Epidermal melanocyte (primary cell): ENCODE measurements around the gene STKLD1.

Experiments
- DNase-seq: peaks from one replicate; pipeline ENCODE4 v3.0.0; 2011; ENCODE audit warnings: low spot score; ENCODE audit not compliant: insufficient read length

The STKLD1 gene

GRCh38 chr9:133406480-133407307 lies 30.5 kb downstream of the STKLD1 start:
- DNase-seq = peak; percentile 63

- no peak for DNase-seq
These were observed 31.9 kb downstream of the STKLD1 start for GRCh38 chr9:133408042-133408441.

GRCh38 chr9:133415170-133415569 lies 39.0 kb downstream of the STKLD1 start:
- no peak for DNase-seq

DNA sequence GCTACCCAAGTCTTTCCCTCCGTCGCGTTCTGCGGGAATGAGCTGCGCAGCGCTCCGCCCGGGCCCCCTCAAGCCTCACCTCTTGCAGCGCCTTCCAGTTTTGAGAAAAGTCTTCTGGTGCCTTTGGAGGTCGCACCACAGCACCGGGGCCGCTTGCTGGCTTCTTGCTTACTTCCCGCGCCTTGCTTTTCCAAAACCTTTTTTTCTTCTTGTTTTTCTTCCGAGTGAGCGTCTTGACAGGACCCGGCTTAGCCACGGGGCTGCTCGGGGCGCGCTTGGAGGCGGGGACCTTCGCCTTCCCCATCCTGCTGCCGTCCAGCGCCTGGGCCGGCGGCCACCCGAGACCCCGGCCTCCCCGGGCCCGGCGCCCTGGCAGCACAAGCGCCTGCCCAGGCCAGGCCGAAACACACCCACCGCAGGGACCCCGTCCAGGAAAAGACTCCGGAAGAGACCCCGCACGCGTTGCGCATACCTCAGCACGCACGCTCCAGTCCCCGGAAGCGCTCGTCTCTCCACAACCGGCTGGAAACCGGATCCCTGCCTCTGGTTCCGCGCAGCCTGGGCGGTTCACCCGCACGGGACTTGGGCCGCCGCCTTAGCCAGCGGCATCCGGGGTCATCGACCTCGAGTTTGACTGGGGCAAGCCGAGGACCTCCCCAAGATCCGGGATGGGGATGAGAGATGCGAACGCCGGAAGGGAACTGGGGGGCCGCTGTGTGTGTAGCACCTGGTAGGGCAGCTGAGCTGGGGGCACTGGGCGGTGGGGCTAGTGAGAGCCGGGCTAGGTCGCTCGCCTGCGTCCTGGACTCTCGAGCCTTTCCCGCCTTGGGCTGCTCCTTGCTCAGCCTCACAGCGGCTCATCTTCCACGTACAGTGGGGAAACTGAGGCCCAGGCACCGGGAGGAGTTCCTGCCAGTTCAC lies 41.6 kb downstream of the STKLD1 start, which contains the start of gene REXO4:
REXO4 (minus strand) TSS at position 470 of the 921 bp plus-strand sequence; CDS start at position 304, 166 bp downstream.
- DNase-seq = peak; percentile 70

GRCh38 chr9:133419005-133419404 lies 42.8 kb downstream of the STKLD1 start:
- DNase-seq = no peak

DNA sequence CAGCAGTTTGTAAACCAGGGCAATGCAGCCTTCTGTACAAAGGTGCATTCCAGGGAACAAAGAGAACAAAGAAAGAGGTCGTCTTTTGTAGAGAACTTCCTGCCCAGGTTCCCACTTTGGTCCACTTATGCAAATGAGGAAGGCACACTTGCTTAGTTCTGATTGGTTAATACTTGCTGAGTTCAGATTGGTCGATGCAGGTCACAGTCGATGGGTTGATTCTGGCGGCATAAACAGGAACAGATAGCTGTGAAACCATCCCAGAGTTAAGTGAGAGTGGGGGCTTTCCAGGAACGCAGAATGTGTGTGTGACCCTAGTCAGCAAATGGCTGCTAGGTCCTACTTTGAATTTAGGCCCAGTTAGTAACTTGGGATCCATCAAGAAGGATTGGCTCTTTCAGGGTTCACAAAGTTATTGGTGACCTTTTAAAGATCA lies 44.2 kb downstream of the STKLD1 start:
- DNase-seq = no peak

- DNase-seq = no peak
These were observed 45.7 kb downstream of the STKLD1 start, which contains the start of gene ADAMTS13 for GRCh38 chr9:133421615-133422542. Gene ADAMTS13, plus strand, starts transcription at chr9:133422367. Its CDS starts 77 bp downstream, at chr9:133422444.

- no peak for DNase-seq
These were observed 47.0 kb downstream of the STKLD1 start for GRCh38 chr9:133423216-133423615.

DNA sequence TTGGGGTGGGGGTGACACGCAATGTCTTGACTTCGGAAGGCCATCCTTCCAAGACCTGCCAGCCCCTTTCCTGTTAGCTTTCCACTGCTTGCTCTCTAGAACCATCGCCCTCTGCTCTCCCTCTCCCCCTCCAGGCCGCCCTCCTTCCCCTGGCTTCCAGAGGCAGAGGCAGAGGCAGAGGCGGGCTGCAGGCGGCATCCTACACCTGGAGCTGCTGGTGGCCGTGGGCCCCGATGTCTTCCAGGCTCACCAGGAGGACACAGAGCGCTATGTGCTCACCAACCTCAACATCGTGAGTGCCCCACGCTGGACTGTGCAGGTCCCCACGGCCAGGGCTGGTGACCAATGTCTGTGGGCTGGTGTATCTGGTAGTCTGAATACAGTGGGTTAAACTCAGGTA lies 48.0 kb downstream of the STKLD1 start:
- no peak for DNase-seq

DNA sequence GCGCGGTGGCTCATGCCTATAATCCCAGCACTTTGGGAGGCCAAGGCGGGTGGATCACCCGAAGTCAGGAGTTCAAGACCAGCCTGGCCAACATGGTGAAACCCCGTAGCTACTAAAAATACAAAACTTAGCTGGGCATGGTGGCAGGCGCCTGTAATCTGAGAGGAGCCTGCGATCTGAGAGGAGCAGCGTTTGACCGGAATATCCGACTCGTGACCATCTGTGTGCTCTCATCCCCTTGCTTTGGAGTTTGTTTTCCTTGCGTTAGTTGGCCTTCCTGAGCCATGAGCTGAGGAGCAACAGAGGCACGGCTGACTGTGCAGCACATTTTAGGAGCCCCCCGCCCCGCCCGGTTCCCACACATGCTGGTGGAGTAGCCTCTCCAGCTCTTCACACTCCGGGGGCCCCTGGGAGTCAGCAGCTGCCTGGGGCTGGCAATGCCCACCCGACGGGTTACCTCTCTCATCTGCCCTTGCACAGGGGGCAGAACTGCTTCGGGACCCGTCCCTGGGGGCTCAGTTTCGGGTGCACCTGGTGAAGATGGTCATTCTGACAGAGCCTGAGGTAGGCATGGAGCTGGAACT lies 49.0 kb downstream of the STKLD1 start:
- DNase-seq = no peak

- no peak for DNase-seq
These were observed 49.8 kb downstream of the STKLD1 start for GRCh38 chr9:133426011-133426410.

- DNase-seq = no peak
These were observed 51.6 kb downstream of the STKLD1 start for GRCh38 chr9:133427658-133428348.

DNA sequence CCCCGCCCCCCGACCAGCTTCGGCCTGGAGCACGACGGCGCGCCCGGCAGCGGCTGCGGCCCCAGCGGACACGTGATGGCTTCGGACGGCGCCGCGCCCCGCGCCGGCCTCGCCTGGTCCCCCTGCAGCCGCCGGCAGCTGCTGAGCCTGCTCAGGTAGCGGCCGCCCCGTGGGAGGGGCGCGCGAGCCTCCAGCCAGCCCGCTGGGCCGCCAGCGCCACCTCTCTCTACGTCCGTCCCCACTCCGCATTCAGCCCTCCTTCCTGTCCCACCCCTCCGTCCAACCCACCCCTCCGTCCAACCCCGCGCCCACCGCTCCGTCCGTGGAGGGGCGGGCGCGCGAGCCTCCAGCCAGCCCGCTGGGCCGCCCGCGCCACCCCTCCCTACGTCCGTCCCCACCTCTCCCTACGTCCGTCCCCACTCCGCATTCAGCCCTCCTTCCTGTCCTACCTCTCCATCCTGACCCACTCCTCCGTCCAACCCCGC lies 52.5 kb downstream of the STKLD1 start:
- no peak for DNase-seq

- no peak for DNase-seq
These were observed 53.0 kb downstream of the STKLD1 start for GRCh38 chr9:133429214-133429613.

GRCh38 chr9:133429641-133430161 lies 53.5 kb downstream of the STKLD1 start:
- no peak for DNase-seq

GRCh38 chr9:133430244-133430643 lies 54.1 kb downstream of the STKLD1 start:
- DNase-seq = no peak

DNA sequence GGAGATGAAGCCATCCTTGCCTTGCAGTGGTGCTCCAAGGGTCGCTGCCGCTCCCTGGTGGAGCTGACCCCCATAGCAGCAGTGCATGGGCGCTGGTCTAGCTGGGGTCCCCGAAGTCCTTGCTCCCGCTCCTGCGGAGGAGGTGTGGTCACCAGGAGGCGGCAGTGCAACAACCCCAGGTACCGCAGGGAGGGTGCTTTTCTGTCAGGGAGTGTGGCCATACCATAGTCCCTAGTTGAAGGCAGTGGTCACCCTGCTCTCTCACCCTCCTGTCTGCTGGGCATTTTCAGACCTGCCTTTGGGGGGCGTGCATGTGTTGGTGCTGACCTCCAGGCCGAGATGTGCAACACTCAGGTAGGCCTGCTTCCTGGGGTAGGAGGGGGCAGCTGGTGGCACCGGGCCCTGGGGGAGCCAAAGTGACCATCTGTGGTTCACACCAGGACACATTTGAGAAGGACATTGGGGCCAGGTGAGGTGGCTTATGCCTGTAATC lies 57.2 kb downstream of the STKLD1 start:
- no peak for DNase-seq

DNA sequence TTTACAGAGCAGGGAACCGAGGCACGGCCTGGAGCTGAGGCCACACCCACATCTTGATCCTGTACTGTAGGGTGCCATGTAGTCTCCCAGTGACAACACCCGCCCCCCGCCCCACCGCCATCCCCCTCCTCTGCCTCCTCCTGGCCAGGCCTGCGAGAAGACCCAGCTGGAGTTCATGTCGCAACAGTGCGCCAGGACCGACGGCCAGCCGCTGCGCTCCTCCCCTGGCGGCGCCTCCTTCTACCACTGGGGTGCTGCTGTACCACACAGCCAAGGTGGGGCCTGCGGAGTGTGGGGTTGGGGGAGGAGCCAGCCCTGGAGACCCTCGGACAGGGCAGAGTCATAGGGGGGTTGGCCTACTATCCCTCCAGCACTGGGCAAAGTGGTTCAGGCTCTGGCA lies 60.5 kb downstream of the STKLD1 start:
- DNase-seq = no peak
